Measurements from ENCODE around the gene SLC25A14. TPM values are rescaled to one million over a fixed set of nuclear protein-coding genes. Genes with fewer than 3 reads are reported as not detected.

The SLC25A14 gene
- total and polyA plus RNA-seq, 8 donors, result 1.2 to 19.3 (median 9.3) TPM

DNA sequence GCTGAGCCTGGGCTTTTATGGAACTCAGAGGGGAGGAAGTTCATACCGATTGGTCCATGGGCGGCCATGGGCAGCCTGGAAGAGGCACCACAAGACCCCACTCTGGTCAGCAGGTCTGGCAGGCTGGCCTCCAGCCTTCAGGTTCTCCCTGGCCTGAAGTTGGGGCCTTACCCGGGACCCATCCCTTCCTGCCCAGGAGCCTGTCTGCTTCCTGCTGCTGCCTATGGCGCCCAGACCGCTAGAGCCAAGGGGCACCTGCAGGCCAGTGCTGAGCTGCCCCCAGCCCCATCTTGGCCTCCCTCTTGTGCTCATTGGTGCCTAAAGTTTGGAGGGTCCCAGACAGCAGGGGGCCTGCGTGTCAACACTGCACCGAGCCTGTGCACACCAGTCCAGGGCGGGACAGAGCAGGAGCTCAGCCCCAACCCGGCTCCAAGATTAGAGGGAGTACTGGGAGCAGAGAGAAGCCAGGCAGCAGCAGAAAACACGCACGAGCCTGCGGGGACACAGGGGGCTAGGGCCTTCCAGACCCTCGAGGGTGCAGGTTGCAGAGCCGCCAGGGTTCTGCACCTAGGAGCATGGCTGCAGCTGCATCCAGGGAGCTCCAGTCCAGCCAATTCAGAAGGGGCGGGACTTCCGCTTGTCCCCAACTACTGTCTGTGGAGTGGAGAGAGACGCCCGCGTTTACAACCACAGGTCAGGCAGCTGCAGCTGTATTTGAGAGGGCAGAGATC, 40.3 kb upstream of the SLC25A14 start:
- H3K4me3 ChIP-seq, result peak overlapping the region in 2 of 4 donors; percentile 7 to 18
- WGBS, 5 donors, result 33 to 60% (median 58%) methylated on average over 10 to 19 of the region's 19 CpGs
- H3K36me3 ChIP-seq, result no peaks in the 10 kb centered on the region
- intact Hi-C loops (cut with DNase I; ENCODE audit: low total_unique reads), result no loop called here
- H3K27ac ChIP-seq, result no peak overlapping the region
- H3K4me1 ChIP-seq, result no peaks in the 10 kb centered on the region
- H3K27me3 ChIP-seq, result peaks cover 0 to 7% (median 0%) of the 10 kb centered on the region in 3 donors
- DNase-seq, result peak in 1 of 2 donors; percentile 44
- TF ChIP-seq EP300 (IDR thresholded peaks at IDR 0.05), result no peak
- TF ChIP-seq POLR2A (IDR thresholded peaks at IDR 0.05), result no peak
- TF ChIP-seq, protein P1, sequence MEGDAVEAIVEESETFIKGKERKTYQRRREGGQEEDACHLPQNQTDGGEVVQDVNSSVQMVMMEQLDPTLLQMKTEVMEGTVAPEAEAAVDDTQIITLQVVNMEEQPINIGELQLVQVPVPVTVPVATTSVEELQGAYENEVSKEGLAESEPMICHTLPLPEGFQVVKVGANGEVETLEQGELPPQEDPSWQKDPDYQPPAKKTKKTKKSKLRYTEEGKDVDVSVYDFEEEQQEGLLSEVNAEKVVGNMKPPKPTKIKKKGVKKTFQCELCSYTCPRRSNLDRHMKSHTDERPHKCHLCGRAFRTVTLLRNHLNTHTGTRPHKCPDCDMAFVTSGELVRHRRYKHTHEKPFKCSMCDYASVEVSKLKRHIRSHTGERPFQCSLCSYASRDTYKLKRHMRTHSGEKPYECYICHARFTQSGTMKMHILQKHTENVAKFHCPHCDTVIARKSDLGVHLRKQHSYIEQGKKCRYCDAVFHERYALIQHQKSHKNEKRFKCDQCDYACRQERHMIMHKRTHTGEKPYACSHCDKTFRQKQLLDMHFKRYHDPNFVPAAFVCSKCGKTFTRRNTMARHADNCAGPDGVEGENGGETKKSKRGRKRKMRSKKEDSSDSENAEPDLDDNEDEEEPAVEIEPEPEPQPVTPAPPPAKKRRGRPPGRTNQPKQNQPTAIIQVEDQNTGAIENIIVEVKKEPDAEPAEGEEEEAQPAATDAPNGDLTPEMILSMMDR (IDR thresholded peaks at IDR 0.05), result no peak
- no peak for TF ChIP-seq POLR2AphosphoS5 (IDR thresholded peaks at IDR 0.05)
- H3K9me3 ChIP-seq, result no peaks in the 10 kb centered on the region

GRCh38 chrX:130300010-130300282, 39.8 kb upstream of the SLC25A14 start:
- H3K27ac ChIP-seq, result no peak overlapping the region
- no peaks in the 10 kb centered on the region for H3K36me3 ChIP-seq
- peak overlapping the region in 2 of 4 donors; percentile 7 to 18 for H3K4me3 ChIP-seq
- no peaks in the 10 kb centered on the region for H3K9me3 ChIP-seq
- H3K4me1 ChIP-seq, result no peaks in the 10 kb centered on the region
- peaks cover 0 to 7% (median 0%) of the 10 kb centered on the region in 3 donors for H3K27me3 ChIP-seq
- intact Hi-C loops (cut with DNase I; ENCODE audit: low total_unique reads), result no loop called here
- no peak for DNase-seq
- 20 to 60% (median 50%) methylated on average over 2 of the region's 2 CpGs for WGBS, 5 donors
- no peak for TF ChIP-seq EP300 (IDR thresholded peaks at IDR 0.05)
- no peak for TF ChIP-seq POLR2AphosphoS5 (IDR thresholded peaks at IDR 0.05)
- TF ChIP-seq, protein P1 (IDR thresholded peaks at IDR 0.05), result no peak
- TF ChIP-seq POLR2A (IDR thresholded peaks at IDR 0.05), result no peak

DNA sequence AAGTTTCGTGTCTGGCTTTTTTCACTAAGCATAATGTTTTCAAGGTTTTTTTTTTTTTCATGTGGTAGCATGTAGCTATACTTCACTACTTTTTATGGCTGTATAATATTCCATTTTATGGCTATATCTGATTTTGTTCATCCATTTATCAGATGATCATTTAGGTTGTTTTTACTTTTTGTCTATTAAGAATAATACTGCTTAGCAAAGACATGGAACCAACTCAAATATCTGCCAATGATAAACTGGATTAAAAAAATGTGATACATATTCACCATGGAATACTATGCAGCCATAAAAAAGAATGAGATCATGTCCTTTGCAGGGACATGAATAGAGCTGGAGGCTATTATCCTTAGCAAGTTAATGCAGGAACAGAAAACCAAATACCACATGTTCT, 38.3 kb upstream of the SLC25A14 start:
- Histone ChIP-seq H3K4me3 (no peak overlapping the region), H3K9me3 (no peaks in the 10 kb centered on the region), H3K36me3 (no peaks in the 10 kb centered on the region), H3K27ac (no peak overlapping the region), H3K4me1 (no peaks in the 10 kb centered on the region), H3K27me3 (peaks cover 0 to 7% (median 0%) of the 10 kb centered on the region in 3 donors)
- intact Hi-C loops (cut with DNase I; ENCODE audit: low total_unique reads), result no loop called here
- TF ChIP-seq, protein P1 (IDR thresholded peaks at IDR 0.05), result no peak
- TF ChIP-seq EP300 (IDR thresholded peaks at IDR 0.05) (no peak), POLR2A (IDR thresholded peaks at IDR 0.05) (no peak), POLR2AphosphoS5 (IDR thresholded peaks at IDR 0.05) (no peak)
- WGBS, 5 donors, result 76 to 100% (median 90%) methylated on average over 1 of the region's 1 CpG
- DNase-seq, result no peak

GRCh38 chrX:130301977-130302376, 37.7 kb upstream of the SLC25A14 start:
- no peak overlapping the region for H3K27ac ChIP-seq

More at GRCh38 chrX:130301977-130302376, 37.7 kb upstream of the SLC25A14 start:
- H3K4me3 ChIP-seq, result no peak overlapping the region
- WGBS, 5 donors, result 60 to 78% (median 74%) methylated on average over 1 of the region's 1 CpG
- intact Hi-C loops (cut with DNase I; ENCODE audit: low total_unique reads), result no loop called here
- DNase-seq, result no peak
- peaks cover 0 to 7% (median 0%) of the 10 kb centered on the region in 3 donors for H3K27me3 ChIP-seq
- H3K36me3 ChIP-seq, result no peaks in the 10 kb centered on the region
- no peaks in the 10 kb centered on the region for H3K9me3 ChIP-seq
- no peak for TF ChIP-seq POLR2A (IDR thresholded peaks at IDR 0.05)
- TF ChIP-seq, protein P1 (IDR thresholded peaks at IDR 0.05), result no peak
- no peak for TF ChIP-seq EP300 (IDR thresholded peaks at IDR 0.05)
- no peaks in the 10 kb centered on the region for H3K4me1 ChIP-seq

Measured in stomach (tissue), 9 donors.